EH (cell line): ENCODE data around the gene LARGE1.
"Not testable (repeated sequence)": the region's sequence is repeated elsewhere in the genome, so short reads cannot be mapped to it uniquely, and the experiment has no call there.

ENCODE experiments used
- DNase-seq: peaks from one replicate; pipeline ENCODE4 v3.0.0-alpha.2; 2015; ENCODE audit warnings: low read depth

Gene LARGE1

DNA sequence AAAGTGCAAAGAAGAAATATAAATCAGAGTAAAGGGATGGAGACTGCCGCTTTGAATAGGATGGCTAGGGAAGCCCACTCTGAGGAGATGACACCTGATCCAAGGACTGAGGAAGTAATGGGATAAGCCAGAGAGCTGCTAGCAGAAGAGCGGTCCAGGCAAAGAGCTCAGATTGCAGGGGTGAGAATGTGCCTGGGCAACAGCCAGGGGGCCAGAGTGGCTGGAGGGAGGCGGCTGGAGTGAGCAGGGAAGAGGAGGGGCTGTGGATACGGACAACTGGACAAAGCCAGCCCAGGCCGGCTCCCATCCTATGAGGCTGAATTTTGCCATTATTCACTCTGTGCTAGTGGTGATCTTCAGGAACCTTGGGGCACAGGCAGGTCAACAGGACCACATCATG is 501.8 kb downstream of the LARGE1 start:
- DNase-seq = no peak

DNA sequence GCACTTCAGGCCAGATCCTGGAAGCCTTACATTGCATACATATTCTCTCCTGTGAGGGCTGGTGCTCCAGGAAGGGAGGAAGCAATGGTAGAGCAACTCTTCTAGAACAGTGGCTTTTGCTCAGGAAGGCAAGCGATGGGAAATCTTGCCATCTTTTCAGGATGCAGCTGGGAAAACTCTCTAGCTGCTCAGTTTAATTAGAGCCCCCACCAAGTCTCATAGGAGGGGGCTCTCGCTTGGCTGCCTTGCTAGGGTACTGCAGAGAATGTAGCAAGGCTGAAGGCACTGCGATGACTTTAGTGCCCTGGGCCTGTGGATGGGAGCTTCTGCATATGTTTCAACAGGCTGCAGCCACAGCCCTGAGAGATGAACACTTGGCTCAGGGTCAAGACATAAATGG is 504.9 kb downstream of the LARGE1 start:
- no peak for DNase-seq

DNA sequence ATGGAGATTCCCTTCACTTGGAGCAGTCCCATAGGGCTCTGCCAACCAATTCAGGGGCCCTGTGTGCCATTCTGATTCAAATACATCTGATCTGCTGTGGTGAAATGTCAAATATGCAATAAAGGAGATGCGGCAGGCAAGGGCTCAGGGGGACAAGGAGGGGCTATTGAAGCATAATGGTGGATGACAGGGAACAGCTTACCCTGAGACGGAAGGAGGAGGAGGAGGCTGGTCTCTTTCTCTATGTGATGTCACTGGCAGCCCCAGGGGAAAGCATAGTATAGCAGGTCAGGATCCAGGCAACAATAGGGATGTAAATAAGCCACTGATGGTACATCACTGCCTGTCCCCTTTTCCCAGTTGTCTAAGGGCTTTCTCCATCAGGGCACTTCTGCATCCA is 511.2 kb downstream of the LARGE1 start:
- DNase-seq = no peak

DNA sequence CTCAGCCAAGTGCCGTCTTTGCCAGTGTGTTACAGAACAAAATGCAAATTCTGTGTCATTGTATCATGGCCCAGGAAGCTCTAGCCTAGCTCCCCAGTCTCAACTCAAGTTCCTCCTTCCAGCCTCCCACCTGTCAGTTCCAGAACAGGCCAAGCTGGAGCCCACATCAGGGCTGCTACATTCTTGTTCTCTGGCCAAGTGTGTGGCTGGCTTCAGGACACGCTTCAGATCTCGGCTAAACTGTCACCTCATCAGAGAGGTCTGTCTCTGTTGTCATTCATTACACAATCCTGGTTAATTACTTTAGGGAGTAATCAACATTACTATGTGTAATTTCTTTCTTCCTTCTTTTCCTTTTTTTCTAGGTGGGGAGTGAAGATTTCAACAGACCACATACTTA is 515.1 kb downstream of the LARGE1 start:
- peak; percentile 5 for DNase-seq

- no peak for DNase-seq
These were observed 515.6 kb downstream of the LARGE1 start for GRCh38 chr22:33404723-33405122.

DNA sequence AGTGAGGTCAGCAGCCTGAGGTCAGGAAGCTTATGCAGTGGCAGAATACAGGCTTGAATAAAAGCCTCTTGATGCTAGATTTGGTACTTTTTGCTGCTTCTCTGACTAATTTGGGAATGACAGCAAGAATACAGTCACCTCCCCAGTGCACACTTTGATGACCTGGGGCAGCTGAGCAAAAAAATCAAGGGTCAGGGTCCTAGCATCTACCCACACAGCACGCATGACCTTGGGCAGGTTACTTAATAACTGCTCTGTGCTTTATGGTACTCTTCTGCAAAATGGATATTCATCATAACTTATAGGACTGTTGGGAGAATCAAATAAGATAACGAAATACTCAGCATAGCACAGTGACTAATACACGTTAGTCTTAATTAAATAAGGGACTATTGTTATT is 518.0 kb downstream of the LARGE1 start:
- no peak for DNase-seq

GRCh38 chr22:33401291-33401690 is 519.0 kb downstream of the LARGE1 start:
- peak; percentile 73 for DNase-seq

DNA sequence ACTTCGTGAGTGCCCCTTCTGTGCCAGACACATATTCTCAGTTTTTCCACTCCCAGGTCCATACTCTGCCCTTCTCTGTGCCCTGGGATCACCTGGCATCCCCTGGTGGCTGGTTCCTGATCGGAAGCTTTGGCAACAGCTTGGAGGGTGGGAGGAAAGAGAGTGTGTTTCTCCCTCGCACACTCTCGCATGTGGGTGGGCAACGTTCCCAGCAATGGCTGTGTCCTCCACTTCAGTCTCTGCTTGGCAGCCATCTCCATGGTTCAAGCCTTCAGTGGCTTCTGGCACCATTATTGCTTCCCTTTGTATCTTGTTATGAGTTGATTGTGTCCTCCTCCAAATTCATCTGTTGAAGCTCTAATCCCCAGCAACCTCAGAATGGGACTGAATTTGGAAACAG is 519.4 kb downstream of the LARGE1 start:
- no peak for DNase-seq

- no peak for DNase-seq
These were observed 520.0 kb downstream of the LARGE1 start for GRCh38 chr22:33400061-33400840.

DNA sequence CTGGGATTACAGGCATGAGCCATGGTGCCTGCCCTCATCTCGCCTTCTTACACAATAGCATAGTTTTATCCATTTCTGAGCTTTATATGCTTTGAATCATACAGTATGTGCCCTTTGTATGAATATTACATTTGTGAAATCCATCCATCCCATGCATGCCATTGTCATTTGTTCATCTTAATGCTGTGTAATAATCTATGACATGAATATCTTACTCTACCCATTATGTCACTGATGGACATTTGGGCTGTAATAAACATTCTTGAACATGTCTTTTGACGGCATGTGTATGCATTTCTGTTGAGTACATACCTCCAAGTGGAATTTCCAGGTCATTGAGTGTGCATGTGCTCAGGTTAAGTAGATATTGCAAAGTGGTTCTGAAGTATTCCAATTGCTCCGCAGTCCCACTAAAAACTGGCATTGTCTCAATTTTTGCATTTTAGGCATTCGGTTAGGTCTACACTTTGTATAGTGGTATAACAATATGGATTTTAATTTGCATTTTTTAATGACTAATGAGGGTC is 522.8 kb downstream of the LARGE1 start:
- peak; percentile 1 for DNase-seq

DNA sequence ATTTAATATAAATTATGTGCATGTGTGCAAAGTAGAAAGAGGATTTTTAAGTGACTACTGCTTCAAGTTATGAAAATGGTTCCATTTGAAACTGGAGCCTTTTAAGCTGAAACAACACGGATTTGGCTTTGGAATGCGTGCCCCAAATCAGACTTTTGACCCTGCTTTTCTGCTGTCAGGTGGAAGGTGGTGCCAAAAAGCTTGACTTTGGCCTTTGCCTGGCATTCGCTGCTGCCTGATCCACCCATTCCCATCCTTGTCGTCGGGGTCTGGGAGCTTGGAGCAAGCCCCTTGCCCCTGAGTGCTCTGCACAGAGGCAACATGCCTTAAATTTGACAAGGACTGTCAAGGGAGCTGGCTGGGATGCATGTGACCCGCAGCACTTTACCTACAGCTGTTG is 526.8 kb downstream of the LARGE1 start:
- DNase-seq = no peak

- DNase-seq = no peak
These were observed 529.0 kb downstream of the LARGE1 start for GRCh38 chr22:33391298-33391697.

DNA sequence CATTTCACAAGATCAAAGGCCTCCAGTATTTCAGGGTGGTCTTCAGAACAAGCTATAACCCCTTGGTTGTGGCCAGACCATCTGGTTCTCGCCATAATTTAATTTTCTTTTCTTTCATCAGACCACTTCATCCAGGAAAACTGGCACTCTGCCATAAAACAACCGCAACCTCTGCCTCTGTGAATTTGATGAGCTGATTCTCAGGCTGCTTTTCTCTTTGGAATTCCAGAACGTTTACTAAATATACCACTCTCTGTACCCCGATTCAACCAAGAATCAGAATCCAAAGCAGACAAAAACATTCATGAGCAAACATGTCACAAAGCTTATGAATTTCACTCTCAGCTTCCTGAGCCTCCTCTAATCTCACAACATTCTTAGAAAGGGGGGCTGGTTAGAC is 530.3 kb downstream of the LARGE1 start:
- peak; percentile 30 for DNase-seq

- DNase-seq = no peak
These were observed 534.0 kb downstream of the LARGE1 start for GRCh38 chr22:33386270-33386669.

DNA sequence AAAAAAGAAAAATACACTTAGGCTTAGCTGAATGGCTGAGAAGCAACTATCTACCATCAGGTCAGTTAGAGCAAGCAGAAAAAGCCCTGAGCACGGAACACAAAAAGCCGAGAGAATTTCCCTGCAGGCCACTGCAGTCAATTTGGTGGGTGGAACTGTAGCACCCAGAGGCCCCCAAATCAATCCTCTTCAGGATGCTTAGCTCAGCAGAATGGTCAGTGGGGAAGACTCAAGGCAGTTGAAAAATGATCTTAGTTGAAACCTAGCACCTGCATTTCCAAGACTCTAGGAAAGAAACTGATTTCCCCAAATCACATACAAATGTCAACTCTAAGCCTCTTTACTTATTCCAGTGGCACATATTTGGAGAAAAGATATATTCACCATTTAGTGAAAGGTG is 534.7 kb downstream of the LARGE1 start:
- DNase-seq = no peak

- no peak for DNase-seq
These were observed 537.8 kb downstream of the LARGE1 start for GRCh38 chr22:33382436-33382835.

- DNase-seq = no peak
These were observed 538.5 kb downstream of the LARGE1 start for GRCh38 chr22:33381531-33382406.

DNA sequence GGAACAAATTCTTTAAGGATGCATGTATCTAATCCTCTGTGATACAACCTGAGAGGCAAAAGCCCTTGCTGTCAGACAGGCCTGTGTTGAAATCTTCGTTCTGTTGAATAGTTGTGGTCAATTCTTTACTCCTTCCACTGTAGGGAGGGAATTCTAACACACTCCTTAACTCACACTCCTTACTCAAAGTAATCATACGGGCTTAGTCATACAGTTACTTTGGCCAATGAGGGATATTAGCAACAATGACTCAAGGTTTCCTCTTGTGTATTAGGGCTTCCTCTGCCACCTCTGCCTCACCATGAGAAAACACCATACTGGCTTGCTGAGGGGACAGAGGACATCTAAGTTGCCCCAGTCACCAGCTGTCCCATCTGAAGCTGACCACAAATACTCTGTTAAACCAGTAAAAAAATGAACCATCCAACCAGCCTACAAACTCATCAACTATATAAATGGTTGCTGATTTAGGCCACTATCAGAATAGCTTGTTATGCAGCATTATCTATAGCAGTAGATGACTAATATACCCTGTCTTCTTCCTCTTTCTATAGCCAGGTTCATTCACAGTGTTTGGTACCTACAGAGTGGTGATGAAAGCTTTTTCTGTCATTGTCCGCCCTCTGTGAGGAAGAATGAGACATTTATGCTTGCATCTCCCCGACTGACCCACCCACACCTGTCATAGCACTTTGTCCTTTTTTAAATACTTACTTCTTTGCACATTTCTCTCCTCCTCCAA is 539.3 kb downstream of the LARGE1 start:
- DNase-seq = peak; percentile 91

- DNase-seq = no peak
These were observed 540.4 kb downstream of the LARGE1 start for GRCh38 chr22:33379836-33380235.

- DNase-seq = no peak
These were observed 547.4 kb downstream of the LARGE1 start for GRCh38 chr22:33372875-33373274.

DNA sequence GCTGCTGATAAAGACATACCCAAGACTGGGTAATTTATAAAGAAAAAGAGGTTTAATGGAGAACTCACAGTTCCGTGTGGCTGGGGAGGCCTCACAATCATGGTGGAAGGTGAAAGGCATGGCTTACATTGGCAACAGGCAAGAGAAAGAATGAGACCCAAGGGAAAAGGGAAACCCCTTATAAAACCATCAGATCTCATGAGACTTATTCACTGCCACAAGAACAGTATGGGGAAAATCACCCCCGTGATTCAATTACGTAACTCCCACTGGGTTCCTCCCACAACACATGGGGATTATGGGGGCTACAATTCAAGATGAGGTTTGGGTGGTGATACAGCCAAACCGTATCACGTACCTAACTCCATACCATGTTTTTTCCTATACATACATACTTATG is 557.0 kb downstream of the LARGE1 start:
- DNase-seq = not testable (repeated sequence)

GRCh38 chr22:33362702-33363101 is 557.6 kb downstream of the LARGE1 start:
- no peak for DNase-seq
